ENCODE data around the gene CTAGE6.
"Not testable (repeated sequence)": the region's sequence is repeated elsewhere in the genome, so short reads cannot be mapped to it uniquely, and the experiment has no call there.

The CTAGE6 gene, protein sequence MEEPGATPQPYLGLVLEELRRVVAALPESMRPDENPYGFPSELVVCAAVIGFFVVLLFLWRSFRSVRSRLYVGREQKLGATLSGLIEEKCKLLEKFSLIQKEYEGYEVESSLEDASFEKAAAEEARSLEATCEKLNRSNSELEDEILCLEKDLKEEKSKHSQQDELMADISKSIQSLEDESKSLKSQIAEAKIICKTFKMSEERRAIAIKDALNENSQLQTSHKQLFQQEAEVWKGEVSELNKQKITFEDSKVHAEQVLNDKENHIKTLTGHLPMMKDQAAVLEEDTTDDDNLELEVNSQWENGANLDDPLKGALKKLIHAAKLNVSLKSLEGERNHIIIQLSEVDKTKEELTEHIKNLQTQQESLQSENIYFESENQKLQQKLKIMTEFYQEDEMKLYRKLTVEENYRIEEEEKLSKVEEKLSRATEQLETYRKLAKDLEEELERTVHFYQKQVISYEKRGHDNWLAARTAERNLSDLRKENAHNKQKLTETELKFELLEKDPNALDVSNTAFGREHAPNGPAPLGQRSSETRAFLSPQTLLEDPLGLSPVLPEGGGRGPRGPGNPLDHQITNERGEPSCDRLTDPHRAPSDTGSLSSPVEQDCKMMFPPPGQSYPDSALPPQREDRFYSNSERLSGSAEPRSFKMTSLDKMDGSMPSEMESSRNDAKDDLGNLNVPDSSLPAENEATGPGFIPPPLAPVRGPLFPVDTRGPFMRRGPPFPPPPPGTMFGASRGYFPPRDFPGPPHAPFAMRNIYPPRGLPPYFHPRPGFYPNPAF

DNA sequence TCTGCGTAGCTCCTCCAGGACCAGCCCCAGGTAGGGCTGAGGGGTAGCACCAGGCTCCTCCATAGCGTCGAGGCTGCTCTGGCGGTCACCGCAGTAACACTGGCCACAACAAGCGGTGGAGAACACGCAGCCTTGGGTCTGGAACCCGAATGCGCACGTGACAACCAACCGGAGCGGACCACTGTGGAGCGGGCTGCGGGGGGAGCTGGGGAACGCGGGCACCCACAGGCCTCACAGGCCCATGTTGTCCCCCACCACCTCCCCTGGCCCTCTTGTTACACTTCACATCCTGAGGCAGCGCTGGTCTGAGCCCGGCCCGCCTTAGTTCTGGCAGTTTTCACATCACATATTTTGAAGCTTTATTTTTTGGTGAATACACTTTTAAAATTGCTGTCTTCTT is at the start of gene CTAGE6:
Gene CTAGE6, minus strand, starts transcription at position 101 of the 400 bp plus-strand sequence. Its CDS starts 38 bp downstream, at position 63.
- DNase-seq: not testable (repeated sequence)

DNA sequence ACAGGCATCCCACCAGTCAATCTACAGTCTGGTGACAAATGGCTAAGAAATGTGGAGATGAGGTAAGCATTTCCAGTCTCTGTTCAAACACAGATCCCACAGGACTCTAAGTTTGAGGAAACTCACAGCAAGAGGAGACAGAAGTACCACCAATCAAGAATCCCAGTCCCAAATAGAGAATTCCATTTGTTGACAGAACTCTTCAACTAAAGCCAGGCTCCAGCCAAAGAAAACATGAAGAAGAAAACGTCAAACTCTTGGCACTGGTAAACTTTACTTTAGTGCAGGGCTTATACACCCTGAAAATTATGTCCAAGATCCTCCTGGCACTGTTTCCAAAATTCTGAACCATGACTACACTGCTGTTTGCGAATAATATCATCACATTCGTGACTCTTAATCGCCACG is 49.2 kb upstream of the CTAGE6 start:
- not testable (repeated sequence) for DNase-seq

DNA sequence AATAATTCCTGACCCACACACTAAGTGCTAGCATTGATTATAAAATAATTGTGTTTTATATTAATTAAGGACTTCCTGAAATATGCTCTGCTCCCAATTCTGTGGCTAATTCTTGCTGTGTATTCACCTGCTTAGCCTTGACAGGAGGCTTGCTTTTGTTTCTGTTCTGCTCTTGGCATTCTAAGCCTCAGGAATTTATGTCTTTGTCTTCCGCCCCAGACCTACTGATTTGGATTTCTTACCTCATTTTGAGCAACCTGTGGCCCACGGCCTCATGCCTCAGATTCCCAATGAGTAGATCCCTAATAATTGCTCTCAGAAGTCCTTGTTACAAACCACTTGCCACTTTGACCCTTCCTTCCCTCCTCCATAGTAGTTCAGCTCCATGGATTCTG is 40.4 kb upstream of the CTAGE6 start:
- DNase-seq: not testable (repeated sequence)

DNA sequence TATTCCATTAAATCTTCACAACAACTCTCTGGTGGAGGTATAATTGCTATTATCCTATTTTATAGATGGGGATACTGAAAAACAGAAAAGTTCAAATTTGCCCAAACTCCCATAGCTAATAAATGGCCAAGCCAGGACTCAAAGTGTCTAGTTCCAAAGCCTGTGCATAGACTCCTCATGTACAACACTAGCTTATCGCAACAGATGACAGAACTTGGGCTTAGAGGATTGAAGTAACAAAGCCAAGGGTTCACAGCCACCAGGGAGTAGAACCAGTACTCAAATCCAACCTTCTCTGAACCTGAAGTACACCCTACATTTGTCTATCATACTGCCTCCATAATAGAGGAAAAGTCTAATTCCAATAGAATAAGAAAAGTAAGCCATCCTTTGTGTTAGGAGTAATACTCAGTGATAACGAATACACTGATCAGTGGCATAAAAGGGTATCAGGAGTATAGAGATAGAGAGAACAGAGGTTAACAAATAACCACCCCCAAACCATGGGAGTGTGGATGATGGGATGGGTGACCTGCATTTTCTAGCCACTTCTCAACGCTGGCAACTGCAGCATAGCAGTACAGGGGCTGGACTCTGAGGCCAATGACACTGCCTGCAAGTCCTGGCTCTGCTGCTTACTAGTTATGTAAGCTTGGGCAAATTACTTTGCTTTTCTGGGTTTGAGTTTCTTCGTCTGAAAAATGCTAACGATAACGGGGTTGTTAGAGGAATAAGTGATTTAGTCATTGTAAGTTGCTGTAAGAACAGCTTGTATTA is 39.8 kb upstream of the CTAGE6 start:
- not testable (repeated sequence) for DNase-seq

DNA sequence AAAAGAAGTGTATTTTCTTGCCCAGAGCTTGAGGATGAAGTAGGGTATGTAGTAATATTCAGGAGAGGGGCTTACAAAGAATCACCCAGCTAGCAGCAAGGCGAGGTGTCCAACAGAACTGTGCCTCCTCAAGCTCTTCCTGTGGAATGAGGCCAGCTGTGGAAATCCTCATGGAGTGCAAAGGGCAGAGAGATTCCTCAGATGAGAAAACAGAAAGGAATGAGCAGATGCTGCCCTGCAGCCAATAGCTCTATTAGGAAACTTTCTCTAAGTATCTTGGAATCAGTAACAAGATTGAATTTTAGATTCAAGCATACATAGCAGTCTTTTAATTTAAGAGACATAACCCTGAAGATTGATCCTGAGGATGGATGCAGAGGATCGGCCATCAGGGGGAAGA is 38.2 kb upstream of the CTAGE6 start:
- DNase-seq: not testable (repeated sequence)

DNA sequence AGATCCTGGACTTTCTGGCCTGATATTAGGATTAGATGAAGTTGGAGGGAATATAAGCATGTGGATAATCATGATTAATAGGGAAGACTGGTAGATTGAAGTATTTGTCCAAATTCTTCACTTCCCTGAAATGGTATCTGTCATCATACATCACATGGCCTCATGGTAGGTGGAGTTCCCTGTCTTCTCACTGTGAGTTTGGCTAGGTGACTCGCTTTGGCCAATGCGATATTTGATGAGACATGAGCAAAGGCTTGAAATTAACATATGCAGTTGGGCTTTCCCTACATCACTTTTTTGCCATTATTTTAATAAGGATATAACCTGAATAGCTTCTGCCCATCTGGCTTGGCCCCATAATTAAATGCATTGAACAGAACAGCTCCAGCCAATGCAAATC is 35.1 kb upstream of the CTAGE6 start:
- DNase-seq: not testable (repeated sequence)

DNA sequence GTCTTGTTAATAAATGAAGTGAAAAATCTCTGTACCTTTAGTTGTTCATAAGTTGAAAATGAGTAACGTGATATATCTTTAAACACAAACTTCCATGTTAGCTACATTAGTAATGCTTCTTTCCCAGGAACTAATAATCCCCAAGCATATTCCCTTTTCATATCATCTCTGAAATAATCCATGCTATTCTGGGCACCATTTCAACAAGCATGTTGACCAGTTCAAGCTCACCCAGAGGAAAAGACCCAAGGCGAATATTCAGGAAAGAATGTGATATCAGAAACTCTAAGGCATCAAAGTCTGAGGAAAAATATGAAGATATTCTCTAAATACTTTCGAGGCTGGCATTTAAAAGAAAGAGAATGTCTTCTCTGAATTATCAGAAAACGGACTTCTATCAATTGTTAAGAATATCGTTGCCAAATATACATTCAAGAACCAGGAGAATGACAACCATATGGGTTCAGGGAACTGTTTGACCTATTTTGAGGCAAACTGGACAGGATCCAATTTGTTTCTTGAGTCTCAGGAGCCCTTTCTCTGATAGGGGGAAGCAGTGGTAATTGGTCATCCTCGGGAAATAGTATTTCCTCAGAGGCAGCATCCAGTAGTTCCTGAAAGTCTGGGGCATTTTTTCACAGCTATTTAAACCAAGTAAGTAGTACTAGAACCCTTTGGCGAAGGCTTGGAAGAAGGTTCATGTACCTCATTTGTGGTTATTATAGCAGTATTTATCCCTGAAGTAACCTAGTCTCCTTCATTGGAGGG is 28.1 kb upstream of the CTAGE6 start:
- DNase-seq: not testable (repeated sequence)

DNA sequence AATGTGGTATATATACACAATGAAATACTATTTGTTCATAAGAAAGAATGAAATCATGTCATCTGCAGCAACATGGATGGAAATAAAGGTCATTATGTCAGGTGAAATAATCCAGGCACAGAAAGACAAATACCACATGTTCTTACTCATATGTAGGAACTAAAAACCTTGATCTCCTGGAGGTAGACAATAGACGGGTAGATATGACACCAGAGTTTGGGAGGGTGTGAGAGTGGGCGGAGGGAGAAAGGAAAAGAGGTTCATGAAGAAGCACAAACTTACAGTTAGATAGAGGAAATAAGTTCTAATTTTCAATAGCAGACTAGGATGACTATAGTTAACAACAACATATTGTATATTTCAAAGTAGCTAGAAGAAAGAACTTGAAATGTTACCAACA is 22.1 kb upstream of the CTAGE6 start:
- not testable (repeated sequence) for DNase-seq

DNA sequence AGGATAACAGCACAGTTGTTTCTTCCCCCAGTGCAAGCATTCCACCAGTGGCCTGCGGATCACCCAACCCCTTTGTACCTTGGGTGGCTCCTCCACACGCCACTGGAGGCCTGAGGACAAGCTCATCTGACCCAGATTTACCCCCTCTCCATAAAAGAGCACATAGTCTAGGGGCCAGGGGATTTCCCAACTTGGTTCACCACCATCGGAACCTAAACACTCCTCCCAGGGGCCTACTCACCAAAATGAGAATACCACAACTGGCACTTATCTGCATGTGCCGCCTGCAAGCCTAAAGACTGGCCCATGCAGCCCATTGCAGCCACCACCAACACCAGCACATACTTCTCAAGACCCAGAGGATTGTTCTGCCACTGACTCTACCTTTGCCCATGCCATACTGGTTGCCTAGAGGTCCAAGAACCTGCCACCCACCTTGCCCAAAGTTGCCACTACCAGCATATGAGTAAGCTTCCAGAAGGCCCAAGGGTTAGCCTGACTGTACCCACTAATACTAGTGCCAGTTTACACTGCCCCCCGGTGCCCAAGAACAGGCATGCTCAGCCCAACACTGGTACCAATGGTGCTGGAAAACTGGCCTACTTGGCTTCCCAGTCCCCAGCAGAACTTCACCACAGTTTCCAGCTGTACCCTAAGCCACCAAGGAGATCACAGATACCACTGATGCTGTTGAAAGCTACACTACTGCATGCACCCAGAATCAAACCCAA is 15.4 kb upstream of the CTAGE6 start:
- DNase-seq: not testable (repeated sequence)

DNA sequence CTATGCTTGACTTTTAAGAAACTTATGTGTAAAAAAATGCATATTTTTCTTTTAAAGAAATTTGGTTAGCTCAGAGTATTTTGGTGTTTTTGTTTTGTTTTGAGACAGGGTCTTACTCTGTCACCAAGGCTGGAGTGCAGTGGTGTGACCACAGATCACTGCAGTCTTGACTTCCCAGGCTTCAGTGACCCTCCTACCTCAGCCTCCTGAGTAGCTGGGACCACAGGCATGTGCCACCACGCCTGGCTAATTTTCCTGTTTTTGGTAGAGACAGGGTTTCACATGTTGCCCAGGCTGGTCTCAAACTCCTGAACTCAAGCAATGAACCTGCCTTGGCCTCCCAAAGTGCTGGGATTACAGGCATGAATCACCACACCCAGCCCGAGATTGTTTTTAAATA is 10.0 kb upstream of the CTAGE6 start:
- DNase-seq: not testable (repeated sequence)

DNA sequence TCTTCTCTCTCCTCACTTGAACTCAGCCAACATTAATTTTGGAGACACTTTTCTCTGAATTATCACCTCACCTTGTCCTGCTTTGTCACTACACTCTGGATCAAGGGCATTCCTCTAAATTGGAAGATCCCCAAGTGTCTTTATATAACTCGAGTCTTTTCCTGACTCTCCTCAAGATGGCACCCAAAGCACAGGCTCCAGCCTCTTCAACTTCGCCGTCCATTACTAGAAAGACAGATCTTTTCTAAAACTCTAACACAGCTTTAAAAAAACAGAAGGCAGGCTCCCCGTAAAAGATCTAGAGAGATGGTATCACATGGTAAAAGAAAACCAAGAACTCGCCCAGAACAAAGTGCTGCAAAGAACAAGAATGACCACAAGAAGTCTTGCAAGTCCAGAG is 8.2 kb upstream of the CTAGE6 start:
- not testable (repeated sequence) for DNase-seq

DNA sequence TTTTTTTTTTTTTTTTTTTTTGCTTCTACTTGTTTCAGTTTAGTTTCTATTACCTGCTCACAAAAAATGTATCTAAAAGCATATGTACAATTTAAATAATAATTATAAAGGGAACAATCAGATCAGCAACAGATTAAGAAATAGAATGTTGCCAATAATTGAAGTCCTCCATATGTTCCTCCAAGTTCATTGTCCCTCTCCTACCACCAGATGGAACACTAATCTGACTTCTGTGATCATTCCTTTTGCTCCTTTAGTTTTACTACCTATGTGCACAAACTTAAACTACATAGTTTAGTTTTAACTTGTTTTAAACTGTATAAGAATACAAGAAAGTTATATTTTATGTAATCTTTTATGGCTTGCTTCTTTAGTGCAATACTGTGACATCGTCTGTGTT is 5.6 kb upstream of the CTAGE6 start:
- not testable (repeated sequence) for DNase-seq

DNA sequence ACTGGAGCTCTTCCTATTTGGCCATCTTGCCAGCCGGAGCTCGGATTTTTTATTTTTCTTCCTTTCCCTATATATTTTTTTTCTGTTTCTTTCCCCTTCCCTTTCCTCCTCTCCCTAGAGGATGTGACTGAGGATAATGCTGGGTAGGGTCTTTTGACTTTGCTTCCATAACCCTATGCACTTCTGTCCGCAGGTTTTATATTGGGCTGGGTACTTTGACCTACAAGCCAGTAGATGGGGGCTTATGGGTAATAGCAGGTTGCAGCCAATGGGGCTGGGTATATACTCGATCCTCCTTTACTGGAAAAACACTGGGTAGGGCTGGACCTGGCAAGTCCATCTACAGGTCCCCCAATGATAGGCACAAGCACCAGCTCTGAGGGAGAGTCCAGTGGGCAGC is 12.2 kb downstream of the CTAGE6 start:
- not testable (repeated sequence) for DNase-seq

DNA sequence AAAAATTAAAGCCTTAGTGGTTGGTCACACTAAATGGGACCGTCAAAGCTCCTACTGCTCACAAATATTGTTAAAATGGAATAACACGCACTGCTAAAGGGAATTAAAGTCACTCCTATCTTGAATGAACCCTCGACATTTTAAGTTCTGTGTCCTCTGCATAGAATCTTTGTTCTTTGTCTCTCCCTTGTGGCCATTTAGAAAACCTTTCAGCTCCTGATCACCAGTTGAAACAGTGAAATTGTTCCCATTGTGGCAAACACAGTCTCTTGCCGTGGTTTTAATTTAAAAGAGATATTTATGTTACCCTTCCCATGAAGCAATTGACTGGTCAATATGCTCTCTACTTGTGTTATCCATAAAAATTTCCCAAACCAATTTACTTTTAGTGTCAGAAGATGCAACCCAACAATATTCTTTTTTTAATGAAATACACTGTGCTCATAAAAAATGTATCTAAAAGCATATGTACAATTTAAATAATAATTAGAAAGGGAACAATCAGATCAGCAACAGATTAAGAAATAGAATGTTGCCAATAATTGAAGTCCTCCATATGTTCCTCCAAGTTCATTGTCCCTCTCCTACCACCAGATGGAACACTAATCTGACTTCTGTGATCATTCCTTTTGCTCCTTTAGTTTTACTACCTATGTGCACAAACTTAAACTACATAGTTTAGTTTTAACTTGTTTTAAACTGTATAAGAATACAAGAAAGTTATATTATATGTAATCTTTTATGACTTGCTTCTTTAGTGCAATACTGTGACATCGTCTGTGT is 20.3 kb downstream of the CTAGE6 start:
- not testable (repeated sequence) for DNase-seq

DNA sequence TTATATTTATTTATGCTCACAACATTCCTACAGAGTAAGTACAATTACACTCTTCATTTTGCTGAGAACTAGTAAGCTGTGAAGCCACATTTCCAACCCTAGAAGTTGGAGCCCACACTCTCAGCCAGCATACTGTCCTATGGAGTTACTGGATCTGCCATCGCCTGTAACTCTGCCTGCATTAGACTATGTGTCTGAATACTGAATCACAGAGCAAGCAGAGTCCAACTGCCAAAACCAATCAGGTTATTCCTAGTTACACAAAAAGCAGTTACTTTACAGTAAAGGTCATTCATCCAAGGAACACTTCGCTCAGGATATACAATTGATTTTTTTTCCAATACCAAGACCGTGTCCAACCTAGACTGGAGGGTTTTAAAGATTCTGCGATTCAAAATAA is 21.5 kb downstream of the CTAGE6 start:
- DNase-seq: no peak

DNA sequence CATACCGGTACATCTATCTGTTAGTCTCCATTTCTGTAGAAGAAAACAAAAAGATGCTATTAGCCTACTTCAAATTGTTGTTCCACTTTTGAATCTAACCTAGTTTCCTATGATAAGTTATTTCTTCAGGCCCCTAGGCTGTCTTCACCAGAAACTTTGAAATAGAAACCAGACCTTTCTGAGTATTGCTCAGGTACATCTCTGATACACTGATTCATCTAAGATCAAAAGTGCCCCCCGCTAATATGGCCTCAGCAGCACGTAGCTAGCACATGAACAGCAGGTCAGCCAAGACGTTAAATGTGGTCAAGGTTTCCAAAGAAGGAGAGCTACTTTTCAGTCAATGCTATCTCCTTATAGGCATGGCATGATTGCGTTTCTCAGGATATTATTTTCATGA is 23.6 kb downstream of the CTAGE6 start:
- DNase-seq: no peak

DNA sequence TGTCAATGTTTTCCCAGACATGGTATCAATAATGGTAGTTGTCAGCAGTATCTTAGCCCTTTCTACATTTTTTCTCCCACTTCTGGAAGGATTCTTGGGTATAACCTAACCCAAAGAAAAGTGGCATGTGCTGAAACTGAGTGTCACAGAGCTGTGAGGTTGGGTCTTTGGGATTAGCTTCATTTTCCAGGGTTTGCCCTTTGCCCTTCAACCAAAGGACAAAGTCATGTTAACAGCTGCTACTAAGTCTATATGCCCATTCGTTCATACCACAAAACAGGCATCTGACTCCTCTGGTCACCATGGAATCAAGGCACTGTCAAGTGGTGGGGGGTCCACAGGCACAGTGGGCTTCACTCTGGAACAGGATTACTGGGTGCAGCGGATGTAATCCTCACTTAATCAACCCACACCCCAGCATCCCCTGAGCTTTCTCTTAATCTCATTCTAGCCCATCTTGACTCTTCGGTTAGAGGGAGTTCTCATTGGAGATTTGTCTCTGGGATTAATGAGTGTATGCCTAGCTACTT is 29.1 kb downstream of the CTAGE6 start:
- no peak for DNase-seq

DNA sequence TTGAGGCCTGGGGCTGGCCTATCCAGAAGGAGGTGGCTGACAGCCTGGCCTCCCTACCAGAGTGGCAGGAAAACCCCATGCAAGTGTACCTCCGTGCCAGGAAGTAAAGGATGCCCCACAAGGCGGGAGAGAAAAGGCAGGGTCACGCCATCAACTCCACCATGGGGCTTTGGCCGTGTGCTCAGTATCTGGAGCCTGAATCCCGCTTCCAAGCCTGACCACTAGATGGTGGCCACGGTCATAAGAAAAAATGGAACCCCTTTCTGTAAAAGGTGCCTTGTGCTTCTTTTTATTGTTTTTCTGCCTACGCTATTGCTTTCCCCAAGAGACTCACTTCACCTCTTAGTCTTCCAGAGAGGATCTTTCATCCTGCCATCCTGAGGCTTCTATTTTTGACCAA is 29.9 kb downstream of the CTAGE6 start:
- DNase-seq: not testable (repeated sequence)

DNA sequence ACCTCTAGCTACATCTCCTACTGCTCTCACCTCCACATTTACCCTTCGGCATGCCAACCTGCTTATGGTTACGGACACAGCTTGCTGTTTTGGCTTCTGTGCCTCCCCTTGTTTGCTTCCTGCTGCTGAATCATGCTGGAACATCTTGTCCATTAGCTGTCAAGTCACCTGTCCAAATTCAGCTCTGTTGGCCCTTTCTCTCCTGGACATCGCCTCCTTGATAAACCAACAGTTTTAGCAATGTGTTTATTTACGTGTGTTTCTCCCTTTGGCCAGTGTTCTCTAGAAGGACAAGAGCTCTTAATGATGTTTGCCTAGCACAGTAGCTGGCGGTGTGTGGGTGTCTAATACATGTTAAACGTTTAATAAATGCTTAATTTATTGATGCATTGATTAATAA is 31.4 kb downstream of the CTAGE6 start:
- not testable (repeated sequence) for DNase-seq

DNA sequence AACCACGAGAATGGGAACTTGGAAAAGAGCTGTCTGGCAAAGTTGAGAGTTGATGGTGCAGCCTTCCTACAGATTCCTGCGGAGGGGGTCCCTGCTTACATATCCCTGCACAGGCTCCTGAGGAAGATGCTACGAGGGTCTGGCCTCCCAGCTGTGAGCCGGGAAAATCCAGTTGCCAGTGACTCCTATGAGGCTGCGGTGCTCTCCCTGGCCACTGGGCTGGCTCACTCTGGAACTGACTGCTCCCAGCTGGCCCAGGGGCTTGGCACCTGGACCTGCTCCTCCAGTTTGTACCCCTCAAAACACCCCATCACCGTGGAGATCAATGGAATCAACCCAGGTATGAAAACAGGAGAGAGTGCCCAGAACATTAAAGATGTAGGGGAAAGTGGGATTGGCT is 37.2 kb downstream of the CTAGE6 start:
- not testable (repeated sequence) for DNase-seq

All from DMS 273 treated with DMSO at 0.1 percent for 48 hours (cell line).